Kidney (tissue), 14 donors: ENCODE measurements around the gene PLEKHH1. TPM values are rescaled to one million over a fixed set of nuclear protein-coding genes. Genes with fewer than 3 reads are reported as not detected.

Source experiments
- DNase-seq, 5 donors: peaks; one replicate each; pipeline ENCODE4 v3.0.0-alpha.2; 2013 to 2020
- FAIRE-seq: peaks from 2 replicates; lab custom pipeline; 2012; peaks lifted over from hg19 to GRCh38; lab: Jason Lieb, UNC
- H3K27ac ChIP-seq, 2 donors: one replicate each; pipeline ENCODE4 v1.7.0; 2013; ENCODE audit warnings: low read depth in 2 of 2, low read length in 2 of 2, inconsistent platforms in 1 of 2
- H3K27me3 ChIP-seq: one replicate; pipeline ENCODE4 v1.7.1; 2013; ENCODE audit warnings: low read length, inconsistent platforms; ENCODE audit not compliant: control insufficient read depth, insufficient read depth
- H3K36me3 ChIP-seq, 3 donors: one replicate each; pipeline versions ENCODE4 v1.7.0 to v1.7.1; 2013; ENCODE audit warnings: low read length in 3 of 3, control low read depth in 1 of 3, inconsistent platforms in 1 of 3; ENCODE audit not compliant: insufficient read depth in 3 of 3, control insufficient read depth in 2 of 3
- H3K4me1 ChIP-seq, 3 donors: one replicate each; pipeline versions ENCODE4 v1.7.0 to v1.7.1; 2013; ENCODE audit warnings: low read length in 3 of 3, inconsistent platforms in 1 of 3, low read depth in 1 of 3; ENCODE audit not compliant: control insufficient read depth in 2 of 3, insufficient read depth in 2 of 3
- H3K4me3 ChIP-seq, 3 donors: one replicate each; pipeline versions ENCODE4 v1.7.0 to v1.8.1; 2013; ENCODE audit warnings: low read length in 3 of 3, control low read depth in 1 of 3, inconsistent platforms in 1 of 3
- H3K9ac ChIP-seq, 3 donors: one replicate each; pipeline versions ENCODE4 v1.7.0 to v1.7.1; 2013; ENCODE audit warnings: low read length in 3 of 3, control low read depth in 1 of 3, inconsistent platforms in 1 of 3
- H3K9me3 ChIP-seq, 3 donors: one replicate each; pipeline versions ENCODE4 v1.7.0 to v1.7.1; 2013; ENCODE audit warnings: low read length in 3 of 3, control low read depth in 1 of 3, inconsistent platforms in 1 of 3; ENCODE audit not compliant: control insufficient read depth in 2 of 3, insufficient read depth in 1 of 3
- intact Hi-C: fragments of 100-400 bp; cut with DNase I; formaldehyde crosslinking; loops from one replicate; pipeline ENCODE4 v1.11.1; 2022
- polyA plus RNA-seq: library from polyadenylated mRNA; stranded (reverse); fragments of 350-450 nt; fragmentation: Illumina TruSeq; extraction: RNeasy Lipid Tissue Mini Kit (QIAGEN cat#74804); gene quantifications from one replicate; pipeline ENCODE4 v1.2.3, GENCODE V29; 2014; ENCODE audit warnings: low read depth, low replicate concordance; ENCODE audit not compliant: insufficient read depth
- total RNA-seq: library from RNA; stranded (reverse); fragmentation: NEBNext Ultra II Directional; extraction: Animal tissue kit (Norgen Biotek cat#: 25700); gene quantifications from one replicate; pipeline ENCODE4 v1.2.1, GENCODE V29; 2021
- TF ChIP-seq, protein P1 (sequence below): IDR thresholded peaks from 3 replicates; pipeline ENCODE4 v1.5.1; 2012; ENCODE audit warnings: mild to moderate bottlenecking, moderate library complexity, borderline replicate concordance; ENCODE audit not compliant: insufficient read depth; ENCODE audit errors: extremely low read depth
- donor health status: control.
- donor health status: control.
- donor health status: control.
- donor health status: control.
- donor health status: control.
- donor health status: DM: yes; HTN: yes; CAD: no.
- donor health status: Normal renal cell carcinoma (clear cell type).

PLEKHH1 gene
- total and polyA plus RNA-seq, 2 donors from 2014 or later = 9.1 to 26.2 TPM

GRCh38 chr14:67544590-67544989 lies 11.5 kb downstream of the PLEKHH1 start:
- no peak for DNase-seq
- Histone ChIP-seq H3K9ac (no peak overlapping the region), H3K36me3 (peaks cover 0 to 7% (median 3%) of the 10 kb centered on the region in 3 donors), H3K4me3 (no peak overlapping the region), H3K27ac (no peak overlapping the region), H3K9me3 (peaks cover 0 to 2% (median 0%) of the 10 kb centered on the region in 3 donors), H3K27me3 (no peaks in the 10 kb centered on the region), H3K4me1 (no peaks in the 10 kb centered on the region)
- no peak for FAIRE-seq
- intact Hi-C loops = no loop called here
- TF ChIP-seq, protein P1, sequence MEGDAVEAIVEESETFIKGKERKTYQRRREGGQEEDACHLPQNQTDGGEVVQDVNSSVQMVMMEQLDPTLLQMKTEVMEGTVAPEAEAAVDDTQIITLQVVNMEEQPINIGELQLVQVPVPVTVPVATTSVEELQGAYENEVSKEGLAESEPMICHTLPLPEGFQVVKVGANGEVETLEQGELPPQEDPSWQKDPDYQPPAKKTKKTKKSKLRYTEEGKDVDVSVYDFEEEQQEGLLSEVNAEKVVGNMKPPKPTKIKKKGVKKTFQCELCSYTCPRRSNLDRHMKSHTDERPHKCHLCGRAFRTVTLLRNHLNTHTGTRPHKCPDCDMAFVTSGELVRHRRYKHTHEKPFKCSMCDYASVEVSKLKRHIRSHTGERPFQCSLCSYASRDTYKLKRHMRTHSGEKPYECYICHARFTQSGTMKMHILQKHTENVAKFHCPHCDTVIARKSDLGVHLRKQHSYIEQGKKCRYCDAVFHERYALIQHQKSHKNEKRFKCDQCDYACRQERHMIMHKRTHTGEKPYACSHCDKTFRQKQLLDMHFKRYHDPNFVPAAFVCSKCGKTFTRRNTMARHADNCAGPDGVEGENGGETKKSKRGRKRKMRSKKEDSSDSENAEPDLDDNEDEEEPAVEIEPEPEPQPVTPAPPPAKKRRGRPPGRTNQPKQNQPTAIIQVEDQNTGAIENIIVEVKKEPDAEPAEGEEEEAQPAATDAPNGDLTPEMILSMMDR = no peak

GRCh38 chr14:67547224-67547780 lies 14.2 kb downstream of the PLEKHH1 start:
- Histone ChIP-seq H3K27me3 (no peaks in the 10 kb centered on the region), H3K9ac (no peak overlapping the region), H3K36me3 (peaks cover 0 to 7% (median 3%) of the 10 kb centered on the region in 3 donors), H3K4me3 (no peak overlapping the region), H3K27ac (no peak overlapping the region), H3K4me1 (no peaks in the 10 kb centered on the region), H3K9me3 (peaks cover 0 to 2% (median 0%) of the 10 kb centered on the region in 3 donors)
- TF ChIP-seq, protein P1 = no peak
- DNase-seq (no peak), FAIRE-seq (no peak)
- intact Hi-C loops = no loop called here

DNA sequence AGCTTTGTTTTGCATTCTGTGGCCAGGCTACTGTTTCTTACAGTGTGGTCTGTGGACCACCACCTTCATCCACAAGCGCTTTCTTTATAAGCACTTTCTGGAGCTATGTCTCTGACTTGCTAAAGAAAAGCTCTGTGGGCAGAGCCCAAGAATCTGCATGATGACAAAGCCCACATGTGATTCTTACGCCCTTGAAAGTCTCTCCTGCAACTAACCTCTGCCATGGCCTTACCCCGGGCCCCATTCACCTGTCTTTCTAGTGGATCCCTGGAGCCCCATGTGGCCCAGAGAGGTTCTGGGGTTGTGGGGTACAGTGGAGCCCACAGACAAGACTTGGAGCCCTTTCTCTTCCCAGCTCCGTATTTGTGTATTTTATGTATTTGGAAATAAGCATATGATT lies 16.6 kb downstream of the PLEKHH1 start:
- Histone ChIP-seq H3K4me3 (no peak overlapping the region), H3K27me3 (no peaks in the 10 kb centered on the region), H3K9me3 (no peaks in the 10 kb centered on the region), H3K9ac (no peak overlapping the region), H3K27ac (no peak overlapping the region), H3K36me3 (peaks cover 0 to 5% (median 0%) of the 10 kb centered on the region in 3 donors), H3K4me1 (no peaks in the 10 kb centered on the region)
- no peak for DNase-seq
- no peak for FAIRE-seq
- intact Hi-C loops = no loop called here
- TF ChIP-seq, protein P1 = no peak

GRCh38 chr14:67551123-67551522 lies 18.0 kb downstream of the PLEKHH1 start:
- DNase-seq (no peak), FAIRE-seq (no peak)
- H3K27ac ChIP-seq = no peak overlapping the region
- intact Hi-C loops = no loop called here
- H3K27me3 ChIP-seq = no peaks in the 10 kb centered on the region
- no peaks in the 10 kb centered on the region for H3K9me3 ChIP-seq
- H3K36me3 ChIP-seq = no peaks in the 10 kb centered on the region
- no peak overlapping the region for H3K9ac ChIP-seq
- H3K4me1 ChIP-seq = no peaks in the 10 kb centered on the region
- no peak overlapping the region for H3K4me3 ChIP-seq
- TF ChIP-seq, protein P1 = no peak
